Activated T-cell treated with anti-CD3 and anti-CD28 coated beads for 4 hours (primary cell): ENCODE results near the gene GPR15.
"Not testable (repeated sequence)": the region's sequence is repeated elsewhere in the genome, so short reads cannot be mapped to it uniquely, and the experiment has no call there.

Source experiments
- DNase-seq: peaks from one replicate; pipeline ENCODE4 v3.0.0-alpha.2; 2020

Gene GPR15

GRCh38 chr3:98559769-98560168 lies 28.0 kb downstream of the GPR15 start:
- DNase-seq = not testable (repeated sequence)

DNA sequence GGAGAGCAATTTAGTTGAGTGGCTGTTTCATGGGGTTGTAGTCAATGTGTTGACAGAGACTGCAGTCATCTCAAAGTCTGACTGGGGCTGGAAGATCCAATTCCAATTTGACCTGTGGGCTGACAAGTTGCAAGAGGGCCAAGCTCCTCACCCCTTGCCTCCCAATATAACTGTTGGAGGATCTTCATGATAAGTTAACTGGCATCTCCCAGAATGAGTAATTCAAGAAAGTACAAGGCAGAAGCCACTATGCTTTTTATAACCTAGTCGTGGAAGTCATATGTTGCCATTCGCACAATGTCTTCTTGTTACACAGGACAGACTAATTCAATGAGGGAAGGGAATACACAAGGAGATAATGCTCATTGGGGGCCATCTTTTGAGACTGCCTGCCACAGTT lies 29.1 kb downstream of the GPR15 start:
- no peak for DNase-seq

- DNase-seq = no peak
Observed at GRCh38 chr3:98561727-98562521, 30.1 kb downstream of the GPR15 start.

GRCh38 chr3:98563661-98564281 lies 32.0 kb downstream of the GPR15 start:
- DNase-seq = no peak

DNA sequence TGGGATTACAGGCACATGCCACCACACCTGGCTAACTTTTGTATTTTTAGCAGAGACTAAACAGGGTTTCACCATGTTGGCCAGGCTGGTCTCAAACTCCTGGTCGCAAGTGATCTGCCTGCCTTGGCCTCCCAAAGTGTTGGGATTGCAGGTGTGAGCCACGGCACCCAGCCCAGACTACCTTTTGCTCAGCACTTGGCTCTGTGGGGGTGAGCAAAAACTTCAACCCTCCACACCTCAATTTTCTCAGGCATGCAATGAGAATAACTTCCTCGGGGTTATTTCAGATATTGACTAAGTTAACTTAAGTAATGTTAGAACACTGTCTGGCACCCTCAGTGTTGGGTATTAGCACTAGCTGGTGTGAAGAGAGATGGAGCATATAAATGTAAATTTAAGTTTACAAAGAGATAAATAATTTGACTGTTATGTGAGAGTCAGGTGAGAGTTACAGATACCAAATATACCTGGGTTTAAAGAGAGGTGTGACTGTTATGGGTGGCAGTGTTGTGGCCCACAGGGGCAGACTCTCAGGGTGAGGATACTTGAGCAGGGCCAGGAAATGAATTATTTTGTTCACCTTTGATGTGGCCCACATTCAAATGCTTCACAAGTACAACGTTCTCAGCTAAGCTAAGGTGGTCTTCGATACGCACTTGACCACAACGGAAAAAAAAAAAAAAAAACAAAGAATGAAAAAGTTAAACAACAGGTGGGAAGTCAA lies 32.7 kb downstream of the GPR15 start:
- DNase-seq = no peak

DNA sequence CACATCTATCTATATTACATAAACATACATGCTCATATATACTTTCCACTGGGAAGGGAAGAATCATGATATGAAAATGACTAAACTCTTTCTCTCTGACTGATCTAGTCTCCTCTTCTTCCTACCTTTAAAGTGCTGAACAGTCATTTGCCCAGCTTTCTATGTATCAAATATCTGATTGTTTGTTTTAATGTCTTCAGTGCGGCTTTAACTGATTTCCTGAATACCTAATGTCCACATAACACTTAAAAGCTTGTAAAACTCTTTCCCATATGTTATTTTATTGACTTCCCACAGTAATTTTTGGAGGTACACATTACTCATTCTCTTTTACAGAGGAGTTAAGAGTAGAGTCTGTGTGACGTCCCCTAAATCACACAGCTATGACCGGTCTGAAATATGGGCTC lies 33.5 kb downstream of the GPR15 start:
- DNase-seq = no peak

- DNase-seq = no peak
Observed at GRCh38 chr3:98565843-98566242, 34.1 kb downstream of the GPR15 start.

DNA sequence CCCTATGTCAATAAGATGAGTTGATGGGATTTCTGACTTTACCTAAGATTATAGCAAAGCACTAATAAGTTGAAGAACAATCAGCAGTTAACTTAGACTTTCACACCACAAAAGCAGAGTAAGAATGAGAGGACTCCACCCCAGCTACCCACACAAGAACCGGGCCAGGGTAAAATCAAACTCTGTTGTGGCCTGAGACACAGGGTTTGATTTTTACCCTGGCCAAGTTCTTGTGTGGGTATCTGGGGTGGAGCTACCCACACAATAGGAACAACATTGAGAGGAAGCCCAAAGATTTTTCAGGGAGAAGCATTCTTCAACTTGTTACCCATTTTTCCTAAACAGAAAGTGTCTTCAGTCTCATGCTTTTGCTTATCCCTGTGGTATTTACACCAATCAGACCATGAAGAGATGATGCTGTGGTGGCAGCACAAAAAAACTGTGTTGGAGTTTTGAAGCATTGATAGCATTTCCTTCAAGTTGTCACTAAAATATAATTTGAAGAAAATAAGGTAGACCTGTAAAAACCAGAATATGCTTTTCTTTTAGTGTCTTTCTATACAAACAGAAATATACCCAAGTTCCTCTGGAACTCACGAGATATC lies 36.0 kb downstream of the GPR15 start:
- DNase-seq = no peak

- no peak for DNase-seq
Observed at GRCh38 chr3:98568402-98568801, 36.6 kb downstream of the GPR15 start.

GRCh38 chr3:98573181-98573728 lies 41.5 kb downstream of the GPR15 start:
- DNase-seq = no peak

- no peak for DNase-seq
Observed at GRCh38 chr3:98574132-98574531, 42.4 kb downstream of the GPR15 start.

DNA sequence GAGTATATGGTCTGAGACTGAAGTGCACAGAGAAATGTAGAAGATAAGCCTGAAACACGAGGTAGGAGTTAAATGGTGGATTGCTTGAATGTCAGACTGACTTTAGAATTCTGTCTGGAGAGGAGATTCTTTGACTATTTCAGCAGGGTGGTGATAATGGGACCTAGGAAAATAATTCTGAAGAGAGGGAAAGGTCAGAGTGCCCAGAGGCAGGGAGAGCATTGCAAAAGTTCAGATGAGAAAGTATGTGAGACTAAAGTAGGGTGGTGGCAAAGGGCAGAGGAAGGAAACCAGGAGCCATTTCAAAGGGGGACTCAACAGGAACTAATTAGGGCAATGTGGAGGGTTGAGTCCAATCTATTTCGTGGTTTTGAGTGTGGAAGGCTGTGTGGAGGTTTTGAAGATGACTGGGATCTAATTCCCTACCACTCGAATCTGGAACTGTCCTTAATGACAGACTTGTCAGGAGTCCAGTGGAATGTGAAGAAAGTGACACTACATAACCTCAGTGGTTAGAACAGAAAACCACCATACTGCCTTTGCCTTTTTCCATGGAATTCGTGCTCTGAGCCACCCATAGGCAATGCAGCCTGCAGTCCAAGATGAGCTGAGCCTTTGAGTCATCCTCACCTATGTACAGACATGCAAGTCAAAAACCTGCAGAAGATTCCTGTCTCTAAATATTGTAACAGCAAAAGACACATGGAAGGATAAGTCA lies 45.6 kb downstream of the GPR15 start:
- no peak for DNase-seq

GRCh38 chr3:98580401-98581386 lies 48.9 kb downstream of the GPR15 start:
- DNase-seq = no peak

DNA sequence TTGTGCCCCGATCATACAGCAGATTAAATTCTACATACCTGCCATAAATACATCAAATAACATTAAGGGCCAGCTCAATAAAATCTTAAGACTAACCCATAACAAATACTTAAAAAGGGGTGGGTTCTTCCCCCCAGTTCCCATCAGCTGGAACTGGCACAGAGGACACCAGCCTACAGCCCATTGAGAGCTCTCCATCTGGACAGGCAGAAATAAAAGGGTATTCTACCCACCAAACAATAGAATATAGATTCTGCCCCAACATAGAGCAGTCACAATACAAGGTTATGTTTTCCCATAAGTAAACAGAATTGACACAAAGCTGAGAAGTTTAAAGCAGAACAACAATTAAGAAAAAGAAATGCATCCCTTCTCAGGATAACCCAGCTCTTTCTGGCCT lies 49.7 kb downstream of the GPR15 start:
- no peak for DNase-seq

GRCh38 chr3:98582042-98582441 lies 50.3 kb downstream of the GPR15 start:
- no peak for DNase-seq

GRCh38 chr3:98583766-98584165 lies 52.0 kb downstream of the GPR15 start:
- DNase-seq = no peak
